ENCODE results near the gene MRPL14.

- TF ChIP-seq CTCF (IDR thresholded peaks at IDR 0.05; ENCODE audit: low read depth, low read length), result no peak
- TF ChIP-seq EZH2phosphoT487 (IDR thresholded peaks at IDR 0.05; ENCODE audit: low read depth), result no peak
These were observed 4.6 kb upstream of the MRPL14 start for GRCh38 chr6:44131892-44132291.

Data from OCI-LY3 (cell line).